H9 (cell line): ENCODE results near the gene ZSWIM6. TPM values are rescaled to one million over a fixed set of nuclear protein-coding genes. Genes with fewer than 3 reads are reported as not detected.

Source experiments
- DNase-seq: peaks from one replicate; pipeline ENCODE4 v3.0.0-alpha.2; 2017
- H2AFZ ChIP-seq: one replicate; pipeline ENCODE4 v1.6.1; 2013; ENCODE audit warnings: mild to moderate bottlenecking, low read length, control low read depth, moderate library complexity
- H2AK5ac ChIP-seq: 2 replicates; pipeline ENCODE4 v1.6.1; 2013; ENCODE audit warnings: low read length, control low read depth, mixed read lengths; ENCODE audit not compliant: insufficient read length
- H2BK120ac ChIP-seq: one replicate; pipeline ENCODE4 v1.6.1; 2013; ENCODE audit warnings: low read depth, mild to moderate bottlenecking, low read length, control low read depth, inconsistent platforms; ENCODE audit not compliant: poor library complexity, severe bottlenecking
- H2BK12ac ChIP-seq: 2 replicates; pipeline ENCODE4 v1.6.1; 2013; ENCODE audit warnings: low read length, control low read depth, mixed read lengths, low read depth; ENCODE audit not compliant: insufficient read length
- H2BK15ac ChIP-seq: 2 replicates; pipeline ENCODE4 v1.6.1; 2013; ENCODE audit warnings: low read depth, low read length, control low read depth
- H2BK20ac ChIP-seq: one replicate; pipeline ENCODE4 v1.6.1; 2013; ENCODE audit warnings: low read depth, mild to moderate bottlenecking, low read length, control low read depth, inconsistent platforms; ENCODE audit not compliant: poor library complexity, severe bottlenecking
- H2BK5ac ChIP-seq: 2 replicates; pipeline ENCODE4 v1.6.1; 2013; ENCODE audit warnings: low read length, control low read depth, mixed read lengths; ENCODE audit not compliant: insufficient read length
- H3K14ac ChIP-seq: 2 replicates; pipeline ENCODE4 v1.6.1; 2013; ENCODE audit warnings: low read length, control low read depth; ENCODE audit not compliant: insufficient read depth
- H3K18ac ChIP-seq: 2 replicates; pipeline ENCODE4 v1.6.1; 2013; ENCODE audit warnings: low read depth, mild to moderate bottlenecking, mixed read lengths, low read length, control low read depth; ENCODE audit not compliant: insufficient read length
- H3K23ac ChIP-seq: 2 replicates; pipeline ENCODE4 v1.6.1; 2013; ENCODE audit warnings: low read length, control low read depth, mixed read lengths, low read depth; ENCODE audit not compliant: insufficient read length
- H3K23me2 ChIP-seq: 2 replicates; pipeline ENCODE4 v1.6.1; 2013; ENCODE audit warnings: low read depth, mild to moderate bottlenecking, mixed read lengths, low read length, control low read depth; ENCODE audit not compliant: insufficient read length, poor library complexity, severe bottlenecking
- H3K27ac ChIP-seq: 2 replicates; pipeline ENCODE4 v1.5.1; 2013; ENCODE audit warnings: low read length, control low read depth, mixed read lengths, low read depth; ENCODE audit not compliant: insufficient read length
- H3K27me3 ChIP-seq: 2 replicates; pipeline ENCODE4 v1.6.1; 2013; ENCODE audit warnings: low read length, control low read depth, inconsistent platforms; ENCODE audit not compliant: insufficient read depth
- H3K4ac ChIP-seq: 2 replicates; pipeline ENCODE4 v1.6.1; 2013; ENCODE audit warnings: low read depth, mild to moderate bottlenecking, control low read depth, inconsistent platforms, low read length, moderate library complexity
- H3K4me1 ChIP-seq: 2 replicates; pipeline ENCODE4 v1.6.1; 2013; ENCODE audit warnings: low read length, control low read depth, inconsistent platforms; ENCODE audit not compliant: insufficient read depth
- H3K4me2 ChIP-seq: 2 replicates; pipeline ENCODE4 v1.6.1; 2013; ENCODE audit warnings: low read length, control low read depth, mixed read lengths; ENCODE audit not compliant: insufficient read length, insufficient read depth
- H3K56ac ChIP-seq: 2 replicates; pipeline ENCODE4 v1.6.1; 2013; ENCODE audit warnings: low read depth, mild to moderate bottlenecking, mixed read lengths, low read length, control low read depth; ENCODE audit not compliant: insufficient read length
- H3K79me1 ChIP-seq: 2 replicates; pipeline ENCODE4 v1.6.1; 2013; ENCODE audit warnings: low read depth, mild to moderate bottlenecking, moderate library complexity, low read length, control low read depth, inconsistent platforms; ENCODE audit not compliant: insufficient read depth, poor library complexity, severe bottlenecking
- H3K79me2 ChIP-seq: 2 replicates; pipeline ENCODE4 v1.6.1; 2013; ENCODE audit warnings: low read length, control low read depth, inconsistent platforms; ENCODE audit not compliant: insufficient read depth
- H3K9ac ChIP-seq: 2 replicates; pipeline ENCODE4 v1.6.1; 2013; ENCODE audit warnings: low read length, control low read depth, mixed read lengths; ENCODE audit not compliant: insufficient read length; ENCODE audit errors: extremely low read depth
- H3K9me3 ChIP-seq: one replicate; pipeline ENCODE4 v1.6.1; 2013; ENCODE audit warnings: low read depth, low read length, inconsistent platforms; ENCODE audit not compliant: control insufficient read depth
- H3T11ph ChIP-seq: one replicate; pipeline ENCODE4 v1.6.1; 2013; ENCODE audit warnings: mild to moderate bottlenecking, low read length, control low read depth, inconsistent platforms
- H4K20me1 ChIP-seq: one replicate; pipeline ENCODE4 v1.6.1; 2013; ENCODE audit not compliant: control insufficient read depth, insufficient read length, insufficient read depth
- H4K5ac ChIP-seq: 2 replicates; pipeline ENCODE4 v1.6.1; 2013; ENCODE audit warnings: low read depth, mild to moderate bottlenecking, mixed read lengths, low read length, control low read depth; ENCODE audit not compliant: insufficient read length
- H4K8ac ChIP-seq: replicated peaks from 2 replicates; pipeline ENCODE4 v1.6.1; 2013; ENCODE audit warnings: low read length, control low read depth, mixed read lengths, low read depth; ENCODE audit not compliant: insufficient read length
- H4K91ac ChIP-seq: 2 replicates; pipeline ENCODE4 v1.6.1; 2013; ENCODE audit warnings: low read depth, mild to moderate bottlenecking, moderate library complexity, mixed read lengths, low read length, control low read depth; ENCODE audit not compliant: insufficient read length
- H3K27ac Mint-ChIP-seq, 3 experiments: 2 replicates in 2 of 3; 3 replicates in 1 of 3; pipeline ENCODE4 v1.8.0; 2020 to 2021; ENCODE audit warnings: mixed read lengths in 3 of 3, mild to moderate bottlenecking in 1 of 3, moderate library complexity in 1 of 3
- H3K27me3 Mint-ChIP-seq: 2 replicates; pipeline ENCODE4 v1.8.0; 2021; ENCODE audit warnings: low read depth, mild to moderate bottlenecking, moderate library complexity, mixed read lengths
- H3K36me3 Mint-ChIP-seq, 3 experiments: 2 replicates in 2 of 3; 3 replicates in 1 of 3; pipeline ENCODE4 v1.8.0; 2020 to 2021; ENCODE audit warnings: low read depth in 3 of 3, mixed read lengths in 3 of 3; ENCODE audit not compliant: insufficient read depth in 1 of 3
- H3K4me1 Mint-ChIP-seq, 2 experiments: 2 replicates each; pipeline ENCODE4 v1.8.0; 2020; ENCODE audit warnings: mixed read lengths in 2 of 2
- H3K4me3 Mint-ChIP-seq, 2 experiments: 2 replicates in 1 of 2; 3 replicates in 1 of 2; pipeline ENCODE4 v1.8.0; 2020 to 2021; ENCODE audit warnings: mild to moderate bottlenecking in 2 of 2, mixed read lengths in 2 of 2, moderate library complexity in 1 of 2
- H3K9me3 Mint-ChIP-seq, 2 experiments: 2 replicates in 1 of 2; 3 replicates in 1 of 2; pipeline ENCODE4 v1.8.0; 2020; ENCODE audit warnings: mild to moderate bottlenecking in 2 of 2, mixed read lengths in 2 of 2, moderate library complexity in 1 of 2
- WGBS: extraction: QIAGEN DNeasy Blood & Tissue Kit; methylation state at CpG from one replicate; pipeline ENCODE4 v1.1.7; 2013; ENCODE audit warnings: missing lambda C conversion rate, low lambda C conversion rate, mixed read lengths; ENCODE audit not compliant: insufficient read length; ENCODE audit errors: extremely low coverage; 5-methylcytosine and 5-hydroxymethylcytosine counted together
- total RNA-seq: library from RNA; stranded (reverse); gene quantifications from 2 replicates; pipeline ENCODE4 v1.2.1, GENCODE V29; 2021
- TF ChIP-seq, protein P1 (sequence below): fragments of 200-600 bp; sonication (generic); conservative IDR thresholded peaks from 3 replicates; pipeline ENCODE4 v1.8.0; 2021; ENCODE audit warnings: antibody characterized with exemption, mild to moderate bottlenecking

The ZSWIM6 gene
- total RNA-seq, 1 experiment from 2014 or later, result 11.5 TPM

DNA sequence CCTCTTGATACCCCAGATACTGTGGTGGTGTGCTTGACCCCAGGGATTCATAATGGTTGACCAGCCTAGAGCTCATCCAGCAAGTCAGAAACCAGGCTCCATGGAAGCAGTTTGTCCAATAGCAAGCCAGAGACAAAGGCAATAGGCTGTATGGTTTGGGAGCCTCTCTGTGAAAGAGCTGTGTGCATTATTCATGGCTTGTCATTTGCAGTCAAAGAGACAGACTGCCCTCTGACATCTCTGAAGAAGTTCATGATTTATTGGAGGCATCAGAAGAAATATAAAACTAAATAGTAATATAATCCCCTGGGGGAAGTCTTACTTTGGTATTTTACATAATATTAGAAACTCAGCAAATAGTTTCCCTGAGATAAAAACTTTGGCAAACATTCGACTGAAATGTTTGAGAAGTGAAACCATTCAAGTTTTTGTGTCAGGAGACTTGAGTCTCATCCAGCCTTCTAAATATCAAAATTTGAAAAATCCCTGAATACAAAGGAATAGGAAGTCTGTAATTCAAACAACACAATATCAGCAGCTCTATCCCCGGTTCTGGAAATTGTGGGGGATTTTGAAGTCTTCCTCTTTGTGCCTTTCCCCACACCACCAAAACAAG lies 250.3 kb downstream of the ZSWIM6 start:
- Histone ChIP-seq H2BK15ac (no peak overlapping the region), H3T11ph (no peak overlapping the region), H3K9me3 (no peaks in the 10 kb centered on the region), H3K79me1 (no peaks in the 10 kb centered on the region), H2BK20ac (no peak overlapping the region), H3K23ac (no peak overlapping the region), H3K79me2 (no peaks in the 10 kb centered on the region), H2BK12ac (no peak overlapping the region), H3K56ac (no peak overlapping the region), H2AFZ (no peak overlapping the region), H2BK120ac (no peak overlapping the region), H3K9ac (no peak overlapping the region), H2AK5ac (no peak overlapping the region), H3K4me1 (no peaks in the 10 kb centered on the region), H3K23me2 (no peaks in the 10 kb centered on the region), H4K5ac (no peak overlapping the region), H3K4me2 (no peak overlapping the region), H4K91ac (no peak overlapping the region), H4K20me1 (no peaks in the 10 kb centered on the region), H3K4ac (no peak overlapping the region), H3K27me3 (no peaks in the 10 kb centered on the region), H3K14ac (no peak overlapping the region), H3K18ac (no peak overlapping the region), H4K8ac (no peak overlapping the region), H3K27ac (no peak overlapping the region), H2BK5ac (no peak overlapping the region)
- DNase-seq, result no peak
- WGBS, result no CpG with 5 or more reads among the region's 2 CpGs
- Mint-ChIP-seq H3K27me3 (peaks cover 3% of the 10 kb centered on the region; the same call in 1 of the 2 replicates), H3K4me3 (no peak overlapping the region), H3K4me1 (no peaks in the 10 kb centered on the region), H3K9me3 (peaks cover 0 to 5% of the 10 kb centered on the region in 2 experiments; a peak in 3 of 5 replicates), H3K36me3 (peaks cover 0 to under 1% (median 0%) of the 10 kb centered on the region in 3 experiments; a peak in 1 of 7 replicates), H3K27ac (no peak overlapping the region)
- TF ChIP-seq, protein P1, sequence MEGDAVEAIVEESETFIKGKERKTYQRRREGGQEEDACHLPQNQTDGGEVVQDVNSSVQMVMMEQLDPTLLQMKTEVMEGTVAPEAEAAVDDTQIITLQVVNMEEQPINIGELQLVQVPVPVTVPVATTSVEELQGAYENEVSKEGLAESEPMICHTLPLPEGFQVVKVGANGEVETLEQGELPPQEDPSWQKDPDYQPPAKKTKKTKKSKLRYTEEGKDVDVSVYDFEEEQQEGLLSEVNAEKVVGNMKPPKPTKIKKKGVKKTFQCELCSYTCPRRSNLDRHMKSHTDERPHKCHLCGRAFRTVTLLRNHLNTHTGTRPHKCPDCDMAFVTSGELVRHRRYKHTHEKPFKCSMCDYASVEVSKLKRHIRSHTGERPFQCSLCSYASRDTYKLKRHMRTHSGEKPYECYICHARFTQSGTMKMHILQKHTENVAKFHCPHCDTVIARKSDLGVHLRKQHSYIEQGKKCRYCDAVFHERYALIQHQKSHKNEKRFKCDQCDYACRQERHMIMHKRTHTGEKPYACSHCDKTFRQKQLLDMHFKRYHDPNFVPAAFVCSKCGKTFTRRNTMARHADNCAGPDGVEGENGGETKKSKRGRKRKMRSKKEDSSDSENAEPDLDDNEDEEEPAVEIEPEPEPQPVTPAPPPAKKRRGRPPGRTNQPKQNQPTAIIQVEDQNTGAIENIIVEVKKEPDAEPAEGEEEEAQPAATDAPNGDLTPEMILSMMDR, result no peak
